GM19455 (cell line): Measurements from ENCODE around the gene ZNF850.
"Not testable (repeated sequence)": the region's sequence is repeated elsewhere in the genome, so short reads cannot be mapped to it uniquely, and the experiment has no call there.

ENCODE experiments used
- ATAC-seq: cut with Tn5 transposase; IDR thresholded peaks from one replicate; pipeline ENCODE4 v1.9.1; 2021; ENCODE audit not compliant: unreplicated experiment

Gene ZNF850

DNA sequence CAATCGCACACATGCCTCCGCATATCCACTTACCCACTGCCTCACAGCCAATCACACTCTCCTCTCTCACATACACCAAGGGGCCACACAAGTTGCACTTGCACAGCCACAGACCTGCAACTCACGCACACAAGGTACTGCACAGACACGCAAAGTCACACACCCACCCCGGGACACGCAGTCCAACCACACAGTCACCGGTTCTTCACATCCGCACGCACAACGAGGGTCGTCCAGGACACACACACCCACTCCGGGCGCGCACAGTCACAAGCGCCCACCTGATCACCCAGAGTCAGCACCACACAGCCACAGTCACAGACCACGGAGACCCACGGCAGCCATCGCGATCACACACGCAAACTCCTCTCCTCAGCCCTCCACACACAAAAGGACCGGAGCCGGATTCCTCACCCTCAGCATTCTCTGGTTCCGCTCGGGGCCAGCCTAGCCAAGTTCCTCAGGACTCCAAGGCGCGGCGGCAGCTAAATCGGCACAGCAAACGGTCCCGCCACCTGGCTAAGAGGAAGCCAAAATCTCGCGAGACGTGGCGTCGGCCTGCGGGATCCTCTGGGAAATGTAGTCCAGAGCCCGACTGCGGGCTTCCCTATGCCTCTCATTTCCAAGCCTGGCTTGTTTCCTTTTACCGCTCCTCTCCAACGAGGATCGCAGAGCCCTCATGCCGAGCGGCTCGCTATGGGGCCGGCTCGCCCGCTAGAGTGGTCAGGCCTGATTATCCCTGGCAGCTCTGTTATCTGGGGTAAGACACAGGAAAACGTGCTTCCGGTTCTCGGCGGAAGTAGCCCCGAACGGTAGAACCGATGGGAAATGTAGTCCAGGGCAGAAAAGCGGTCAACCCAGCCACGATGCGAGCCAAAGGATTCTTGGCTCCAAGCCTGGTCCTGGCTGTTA is at the start of gene ZNF850:
ZNF850 (minus strand) TSS at position 497 of the 912 bp plus-strand sequence. CDS start 10,201 bp downstream, outside the sequence.
- ATAC-seq = peak; percentile 92

DNA sequence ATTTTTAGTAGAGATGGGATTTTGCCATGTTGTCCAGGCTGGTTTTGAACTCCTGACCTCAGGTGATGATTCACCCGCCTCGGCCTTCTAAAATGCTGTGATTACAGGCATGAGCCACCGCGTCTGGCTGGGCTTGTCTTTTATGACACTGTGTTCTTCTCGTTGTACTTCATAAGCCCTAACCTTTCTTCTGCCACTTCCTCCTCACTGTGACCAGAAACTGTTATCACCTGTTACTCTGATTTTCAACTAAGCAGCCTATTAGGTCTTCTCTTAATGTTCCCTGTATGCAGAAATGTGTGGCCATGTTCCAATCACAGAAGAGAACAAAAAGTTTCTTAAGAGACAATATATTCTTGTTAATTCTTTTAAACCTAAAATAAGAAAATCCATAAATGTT is 49.2 kb upstream of the ZNF850 start:
- no peak for ATAC-seq

DNA sequence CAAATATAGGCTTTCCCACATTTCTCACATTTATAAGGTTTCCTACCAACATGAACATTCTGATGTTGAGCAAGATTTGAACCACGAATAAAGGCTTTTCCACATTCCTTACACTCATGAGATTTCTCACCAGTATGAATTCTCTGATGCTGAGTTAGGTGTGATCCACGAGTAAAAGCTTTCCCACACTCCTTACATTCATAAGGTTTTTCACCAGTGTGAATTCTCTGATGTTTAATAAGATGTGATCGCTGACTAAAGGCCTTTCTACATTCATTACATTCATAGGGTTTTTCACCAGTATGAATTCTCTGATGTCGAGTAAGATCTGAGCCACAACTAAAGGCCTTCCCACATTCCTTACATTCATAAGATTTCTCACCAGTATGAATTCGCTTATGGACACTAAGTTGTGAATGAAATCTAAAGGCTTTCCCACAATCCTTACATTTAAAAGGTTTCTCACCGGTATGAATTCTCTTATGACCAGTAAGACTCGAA is 46.6 kb upstream of the ZNF850 start:
- ATAC-seq = no peak

DNA sequence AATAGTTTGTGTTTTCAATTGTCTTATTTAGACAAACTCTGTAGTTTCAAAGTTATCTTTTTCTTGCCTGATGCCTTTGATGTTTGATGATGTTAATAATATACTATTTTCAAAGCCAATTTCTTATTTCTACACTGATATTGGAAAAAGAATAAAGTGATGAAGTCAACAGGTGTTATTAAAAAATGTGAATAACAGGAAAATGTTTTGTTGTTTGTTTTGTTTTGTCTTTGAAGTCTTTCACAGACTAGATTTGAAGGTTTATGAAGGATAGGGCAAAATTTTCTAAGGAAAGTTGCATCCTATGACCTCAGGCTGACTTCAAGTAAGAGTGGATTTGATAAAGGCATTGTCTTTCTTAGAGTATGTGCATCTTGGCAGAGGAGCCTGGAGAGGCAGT is 34.4 kb upstream of the ZNF850 start:
- ATAC-seq = no peak

DNA sequence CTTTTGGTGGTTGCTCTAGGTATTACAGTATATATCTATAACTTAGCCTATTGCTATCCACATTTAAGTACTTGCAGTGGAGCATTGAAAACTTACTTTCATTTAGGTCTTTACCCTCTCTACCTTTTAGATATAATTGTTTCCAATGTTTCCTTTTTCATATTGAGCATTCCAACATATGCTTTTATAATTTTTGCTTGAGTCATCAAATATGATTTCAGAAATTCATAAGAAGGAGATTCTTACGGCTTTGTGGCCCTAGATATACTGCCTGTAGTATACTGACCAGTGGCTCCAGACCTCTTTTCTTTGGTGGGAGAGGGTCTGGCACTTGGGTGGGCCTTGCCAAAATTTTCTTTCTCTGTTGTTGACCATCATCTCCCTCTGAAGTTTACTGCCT is 32.8 kb upstream of the ZNF850 start:
- ATAC-seq = no peak

DNA sequence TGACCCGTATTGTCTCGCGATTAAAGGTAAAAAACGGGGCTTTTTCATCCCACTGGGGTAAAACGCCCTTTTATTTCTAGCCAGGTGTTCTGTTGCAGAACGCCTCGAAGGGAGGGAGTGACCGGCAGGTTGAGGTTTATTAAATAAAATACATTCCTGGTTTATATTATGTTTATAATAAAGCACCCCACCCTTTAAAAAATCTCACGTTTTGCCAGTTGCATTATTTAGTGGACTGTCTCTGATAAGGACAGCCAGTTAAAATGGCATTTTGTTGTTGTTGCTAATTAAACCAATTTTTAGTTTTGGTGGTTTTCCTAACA is 25.1 kb upstream of the ZNF850 start:
- ATAC-seq = no peak

DNA sequence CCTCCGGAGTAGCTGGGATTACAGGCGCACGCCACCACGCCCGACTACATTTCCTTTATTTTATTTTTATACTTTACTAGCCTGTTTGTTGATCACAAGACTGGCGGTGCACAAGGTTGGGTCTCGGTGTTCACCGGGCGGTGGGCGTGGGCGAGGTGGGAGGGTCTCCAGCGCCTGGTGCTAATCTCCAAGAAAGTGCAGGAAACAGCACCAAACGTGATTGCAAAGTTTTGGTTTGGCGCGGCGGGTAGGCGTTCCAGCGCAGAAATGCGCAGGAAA is 24.0 kb upstream of the ZNF850 start:
- no peak for ATAC-seq

DNA sequence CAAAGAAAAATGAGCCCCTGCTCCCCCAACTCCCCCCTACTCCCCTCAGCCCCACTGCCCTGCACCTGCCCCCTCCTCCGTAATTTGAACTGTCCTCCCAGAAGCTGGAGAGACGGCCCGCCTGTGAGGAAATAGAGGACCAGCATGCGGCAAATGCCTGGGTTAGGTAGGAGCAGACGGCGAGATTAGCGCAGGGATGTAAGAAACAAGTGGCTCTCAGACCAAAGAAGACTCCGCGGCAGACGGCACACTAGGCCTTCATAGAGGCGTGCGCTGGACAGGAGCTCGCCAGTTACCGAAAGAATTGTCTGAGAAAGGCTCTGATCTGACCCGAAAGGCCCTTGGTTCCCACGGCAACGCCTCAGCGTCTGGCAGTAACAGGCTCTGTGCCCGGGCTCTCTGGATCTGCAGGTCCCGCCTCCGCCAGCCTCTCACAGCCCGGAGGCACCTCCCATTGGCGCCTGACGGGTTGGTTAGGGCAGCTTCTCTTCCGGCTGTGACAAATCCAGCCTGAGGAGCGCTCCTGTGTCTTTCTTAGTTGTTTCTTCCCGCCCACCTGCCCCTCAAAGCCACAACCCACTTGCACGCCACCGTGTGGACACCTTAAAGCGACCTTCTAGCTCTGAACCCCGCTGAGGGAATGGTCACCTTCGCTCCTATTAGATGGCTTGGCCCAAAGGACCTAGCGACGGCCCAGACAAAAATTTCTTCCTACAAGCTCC is 19.0 kb upstream of the ZNF850 start:
- ATAC-seq = not testable (repeated sequence)

DNA sequence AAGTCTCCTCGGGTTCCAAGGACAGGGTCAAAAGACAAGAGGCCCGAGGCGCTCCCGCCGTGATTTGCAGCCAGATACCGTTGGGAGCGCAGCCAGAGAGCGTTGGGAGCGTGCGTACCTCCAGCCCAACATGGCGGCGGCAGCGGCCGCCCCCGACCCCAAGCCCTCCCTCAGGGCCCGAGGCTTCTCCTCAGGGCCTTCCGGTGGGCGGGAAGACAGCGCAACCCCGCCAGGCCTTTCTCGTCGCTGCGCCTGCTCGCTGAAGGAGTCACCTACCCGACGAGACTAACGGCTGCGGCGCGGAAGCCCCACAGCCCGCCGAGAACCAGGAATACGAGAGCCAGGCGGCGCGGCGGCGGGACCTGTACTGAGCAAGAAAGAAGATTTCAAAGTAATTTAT is 3.2 kb upstream of the ZNF850 start:
- no peak for ATAC-seq

DNA sequence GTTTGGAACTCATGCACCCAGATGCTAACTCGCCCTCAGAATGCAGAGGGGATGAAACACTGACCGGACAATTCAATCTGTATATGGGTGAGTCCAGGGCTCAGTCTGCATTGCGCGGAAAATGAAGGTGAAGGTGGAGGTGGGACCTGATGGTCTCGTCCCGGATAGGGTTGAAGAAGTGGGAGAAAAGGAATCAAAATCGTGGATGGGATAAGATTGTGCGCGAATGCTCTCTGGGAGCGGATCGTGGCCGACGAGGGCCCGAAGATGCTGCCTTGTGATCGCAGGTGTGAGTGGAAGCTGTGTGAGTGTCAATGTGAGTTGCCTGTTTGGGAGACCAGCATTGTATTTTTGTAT is 594 bp upstream of the ZNF850 start:
- ATAC-seq = peak; percentile 41

DNA sequence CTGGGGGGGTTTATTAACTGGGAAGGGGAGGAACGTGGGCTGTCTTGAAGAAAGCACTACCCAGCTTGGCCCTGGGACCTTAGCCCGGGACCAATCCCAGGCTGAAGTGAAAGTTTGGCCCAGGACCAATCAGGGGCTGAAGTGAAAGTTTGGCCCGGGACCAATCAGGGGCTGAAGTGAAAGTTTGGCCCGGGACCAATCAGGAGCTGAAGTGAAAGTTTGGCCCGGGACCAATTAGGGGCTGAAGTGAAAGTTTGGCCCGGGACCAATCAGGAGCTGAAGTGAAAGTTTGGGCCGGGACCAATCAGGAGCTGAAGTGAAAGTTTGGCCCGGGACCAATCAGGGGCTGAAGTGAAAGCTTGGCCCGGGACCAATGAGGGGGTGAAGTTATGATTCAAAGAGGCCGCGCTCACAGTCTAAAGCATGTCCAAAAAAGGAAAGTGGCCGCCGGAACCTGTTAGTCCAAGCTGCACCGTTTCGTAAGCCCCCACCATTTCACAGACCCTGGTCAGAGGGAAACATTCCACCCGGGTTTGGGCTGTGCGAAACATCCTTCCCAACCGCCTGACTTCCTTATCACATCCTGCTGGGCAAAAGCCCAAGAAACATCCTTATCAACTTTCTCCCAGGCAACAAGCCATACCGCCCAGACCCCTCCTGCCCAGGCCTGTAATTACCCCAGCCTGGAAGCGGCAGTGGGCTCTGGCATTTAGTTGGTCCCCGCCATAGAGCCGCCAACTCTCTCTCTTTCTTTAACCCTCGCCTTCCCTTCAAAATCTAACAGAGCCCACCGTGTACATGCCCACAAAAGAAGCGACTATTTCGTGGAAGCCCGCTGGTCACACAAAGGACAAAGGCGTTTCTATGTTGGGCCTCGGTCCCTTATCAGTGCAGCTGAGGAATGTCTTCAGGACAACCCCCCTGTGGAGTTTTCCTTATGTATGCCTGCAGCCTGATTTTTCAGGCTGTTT is 1.1 kb downstream of the ZNF850 start:
- no peak for ATAC-seq

DNA sequence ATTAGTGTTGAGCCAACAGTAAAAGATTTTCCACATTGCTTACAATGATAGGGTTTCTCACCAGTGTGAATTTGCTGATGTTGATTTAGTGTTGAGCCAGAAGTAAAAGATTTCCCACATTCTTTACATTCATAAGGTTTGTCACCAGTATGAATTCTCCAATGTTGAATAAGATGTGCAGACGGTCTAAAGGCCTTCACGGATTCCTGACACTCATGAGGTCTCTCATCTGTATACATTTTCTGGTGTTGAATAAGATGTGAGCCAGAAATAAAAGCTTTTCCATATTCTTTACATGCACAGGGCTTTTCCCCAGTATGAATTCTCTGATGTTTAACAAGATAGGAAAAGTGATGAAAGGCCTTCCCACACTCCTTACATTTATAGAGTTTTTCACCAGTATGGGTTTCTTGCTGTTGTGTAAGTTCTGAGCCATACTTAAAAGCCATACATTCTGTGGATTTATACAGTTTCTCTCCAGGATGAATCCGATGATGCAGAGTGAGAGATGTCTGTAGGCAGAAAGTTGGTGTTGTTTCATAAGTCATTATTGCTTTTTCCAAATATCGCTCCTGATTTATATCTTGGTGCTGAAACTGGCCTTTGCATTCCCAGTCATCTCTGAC is 22.4 kb downstream of the ZNF850 start:
- ATAC-seq = no peak

DNA sequence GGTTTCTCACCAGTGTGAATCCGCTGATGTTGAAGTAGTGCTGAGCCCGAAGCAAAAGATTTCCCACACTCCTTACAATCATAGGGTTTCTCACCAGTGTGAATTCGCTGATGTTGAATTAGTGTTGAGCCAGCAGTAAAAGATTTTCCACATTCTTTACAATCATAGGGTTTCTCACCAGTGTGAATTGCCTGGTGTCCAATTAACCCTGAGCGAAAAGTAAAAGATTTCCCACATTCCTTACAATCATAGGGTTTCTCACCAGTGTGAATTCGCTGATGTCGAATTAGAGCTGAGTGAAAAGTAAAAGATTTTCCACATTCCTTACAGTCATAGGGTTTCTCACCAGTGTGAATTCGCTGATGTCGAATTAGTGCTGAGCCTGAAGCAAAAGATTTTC is 23.0 kb downstream of the ZNF850 start:
- ATAC-seq = not testable (repeated sequence)

DNA sequence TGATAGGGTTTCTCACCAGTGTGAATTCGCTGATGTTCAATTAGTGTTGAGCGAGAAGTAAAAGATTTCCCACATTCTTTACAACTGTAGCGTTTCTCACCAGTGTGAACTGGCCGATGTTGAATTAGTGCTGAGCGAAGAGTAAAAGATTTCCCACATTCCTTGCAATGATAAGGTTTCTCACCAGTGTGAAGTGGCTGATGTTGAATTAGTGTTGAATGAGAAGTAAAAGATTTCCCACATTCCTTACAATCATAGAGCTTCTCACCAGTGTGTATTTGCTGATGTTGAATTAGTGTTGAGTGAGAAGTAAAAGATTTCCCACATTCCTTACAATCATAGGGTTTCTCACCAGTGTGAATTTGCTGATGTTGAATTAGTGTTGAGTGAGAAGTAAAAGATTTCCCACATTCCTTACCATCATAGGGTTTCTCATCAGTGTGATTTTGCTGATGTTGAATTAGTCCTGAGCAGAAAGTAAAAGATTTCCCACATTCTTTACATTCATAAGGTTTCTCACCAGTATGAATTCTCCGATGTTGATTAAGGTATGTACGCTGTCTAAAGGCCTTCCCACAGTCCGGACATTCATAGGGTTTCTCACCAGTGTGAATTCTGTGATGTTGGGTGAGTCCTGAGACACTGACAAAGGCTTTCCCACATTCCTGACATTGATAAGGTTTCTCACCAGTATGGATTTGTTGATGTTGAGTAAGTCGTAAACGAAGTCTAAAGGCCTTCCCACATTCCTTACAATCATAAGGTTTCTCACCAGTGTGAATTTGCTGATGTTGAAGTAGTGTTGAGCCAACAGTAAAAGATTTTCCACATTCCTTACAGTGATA is 24.0 kb downstream of the ZNF850 start:
- no peak for ATAC-seq

DNA sequence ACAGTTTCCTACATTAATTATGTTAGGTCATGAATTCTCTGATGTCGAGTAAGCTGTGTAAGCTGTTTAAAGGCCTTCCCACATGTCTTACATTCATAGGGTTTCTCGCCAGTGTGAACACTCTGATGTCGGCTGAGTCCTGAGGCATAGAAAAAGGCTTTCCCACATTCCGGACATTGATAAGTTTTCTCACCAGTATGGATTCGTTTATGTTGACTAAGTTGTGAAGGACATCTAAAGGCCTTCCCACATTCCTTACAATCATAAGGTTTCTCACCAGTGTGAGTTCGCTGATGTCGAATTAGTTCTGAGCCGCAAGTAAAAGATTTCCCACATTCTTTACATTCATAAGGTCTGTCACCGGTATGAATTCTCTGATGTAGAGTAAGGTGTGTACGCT is 24.9 kb downstream of the ZNF850 start:
- ATAC-seq = no peak

DNA sequence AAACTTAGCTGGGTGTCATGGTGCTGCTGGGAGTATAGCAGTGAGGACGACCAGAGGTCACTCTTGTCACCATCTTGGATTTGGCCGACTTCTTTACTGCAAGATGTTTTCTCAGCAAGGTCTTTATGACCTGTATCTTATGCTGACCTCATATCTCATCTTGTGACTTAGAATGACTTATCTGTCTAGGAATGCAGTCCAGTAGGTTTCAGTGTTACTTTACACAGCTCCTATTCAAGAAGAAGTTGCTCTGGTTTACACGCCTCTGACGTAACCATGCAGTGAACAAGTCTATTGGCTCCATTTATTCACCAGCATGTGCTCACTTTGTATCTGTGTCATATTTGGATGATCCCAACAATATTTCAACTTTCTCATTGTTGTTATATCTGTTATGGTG is 26.7 kb downstream of the ZNF850 start:
- no peak for ATAC-seq

DNA sequence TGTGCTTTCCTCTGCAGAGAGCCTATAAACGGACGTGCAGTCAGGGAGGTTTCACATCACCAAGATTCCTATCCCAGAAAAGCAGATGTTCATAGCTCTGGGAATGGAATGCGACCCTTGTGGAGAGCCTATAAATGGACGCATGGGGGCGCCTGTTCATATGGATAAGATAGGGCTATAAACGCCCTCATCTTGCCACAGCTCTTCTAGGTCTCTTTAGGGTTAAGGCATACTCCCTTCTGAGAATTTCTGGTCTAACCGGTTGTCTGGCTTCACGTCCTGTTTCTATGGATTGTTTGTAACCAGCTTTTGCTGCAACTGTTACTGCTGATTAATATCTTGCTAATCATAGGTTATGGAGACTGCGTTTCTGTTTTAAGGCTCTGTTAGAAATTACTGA is 36.4 kb downstream of the ZNF850 start:
- ATAC-seq = not testable (repeated sequence)

DNA sequence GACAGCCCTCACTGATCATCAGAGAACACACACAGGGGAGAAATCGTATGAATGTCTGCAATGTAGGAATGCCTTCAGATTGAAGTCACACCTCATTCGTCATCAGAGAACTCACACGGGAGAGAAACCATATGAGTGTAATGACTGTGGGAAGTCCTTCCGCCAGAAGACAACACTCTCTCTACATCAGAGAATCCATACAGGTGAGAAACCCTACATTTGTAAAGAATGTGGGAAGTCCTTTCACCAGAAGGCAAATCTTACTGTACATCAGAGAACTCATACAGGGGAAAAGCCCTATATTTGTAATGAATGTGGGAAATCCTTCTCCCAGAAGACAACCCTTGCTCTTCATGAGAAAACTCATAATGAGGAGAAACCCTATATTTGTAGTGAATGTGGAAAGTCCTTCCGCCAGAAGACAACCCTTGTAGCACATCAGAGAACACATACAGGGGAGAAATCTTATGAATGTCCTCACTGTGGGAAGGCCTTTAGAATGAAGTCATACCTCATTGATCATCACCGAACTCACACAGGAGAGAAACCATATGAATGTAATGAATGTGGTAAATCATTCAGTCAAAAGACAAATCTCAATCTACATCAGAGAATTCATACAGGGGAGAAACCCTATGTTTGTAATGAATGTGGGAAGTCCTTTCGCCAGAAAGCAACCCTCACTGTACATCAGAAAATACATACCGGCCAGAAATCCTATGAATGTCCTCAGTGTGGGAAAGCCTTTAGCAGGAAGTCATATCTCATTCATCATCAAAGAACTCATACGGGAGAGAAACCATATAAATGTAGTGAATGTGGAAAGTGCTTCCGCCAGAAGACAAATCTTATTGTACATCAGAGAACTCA is 52.7 kb downstream of the ZNF850 start:
- no peak for ATAC-seq

DNA sequence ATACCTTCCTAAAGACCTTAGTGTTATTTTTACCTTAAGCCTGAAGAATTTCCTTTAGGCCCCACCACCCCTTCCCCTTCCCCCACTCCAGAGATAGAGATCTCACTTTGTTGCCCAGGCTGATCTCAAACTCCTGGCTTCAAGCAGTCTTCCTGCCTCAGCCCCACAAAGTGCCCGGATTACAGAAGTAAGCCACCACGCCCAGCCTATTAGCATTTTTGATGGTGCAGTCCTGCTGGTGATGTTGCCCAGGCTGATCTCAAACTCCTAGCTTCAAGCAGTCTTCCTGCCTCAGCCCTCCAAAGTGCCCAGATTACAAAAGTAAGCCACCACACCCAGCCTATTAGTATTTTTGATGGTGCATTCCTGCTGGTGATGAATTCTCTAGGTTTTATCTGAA is 63.2 kb downstream of the ZNF850 start:
- ATAC-seq = no peak
